ENCODE data around the gene PACC1. TPM values are rescaled to one million over a fixed set of nuclear protein-coding genes. Genes with fewer than 3 reads are reported as not detected.
"Not testable (repeated sequence)": the region's sequence is repeated elsewhere in the genome, so short reads cannot be mapped to it uniquely, and the experiment has no call there.

PACC1 gene
- total and polyA plus RNA-seq, 2 experiments from 2014 or later: 9.4 to 10.4 TPM

GRCh38 chr1:212328248-212328647, 86.4 kb downstream of the PACC1 start:
- Histone ChIP-seq H3K4me1 (ENCODE audit: insufficient read depth) (no peaks in the 10 kb centered on the region), H3K4me2 (no peak overlapping the region), H3K27ac (no peak overlapping the region), H2AFZ (no peak overlapping the region), H3K79me2 (peaks cover 69% of the 10 kb centered on the region), H4K20me1 (ENCODE audit: insufficient read depth, poor library complexity, severe bottlenecking) (no peaks in the 10 kb centered on the region), H3K9me3 (ENCODE audit: low read depth) (no peaks in the 10 kb centered on the region), H3K27me3 (no peaks in the 10 kb centered on the region), H3K4me3 (no peak overlapping the region), H3K36me3 (replicated peaks; ENCODE audit: insufficient read depth, low read depth) (peaks cover under 1% of the 10 kb centered on the region), H3K9me2 (replicated peaks; ENCODE audit: insufficient read depth) (no peaks in the 10 kb centered on the region)
- no peak for DNase-seq (ENCODE audit: low spot score)
- TF ChIP-seq EZH2phosphoT487 (IDR thresholded peaks at IDR 0.05; ENCODE audit: low read depth, severe bottlenecking, unreplicated experiment) (no peak), CTCF (IDR thresholded peaks at IDR 0.05; ENCODE audit: poor library complexity) (no peak), EZH2 (IDR thresholded peaks at IDR 0.05; ENCODE audit: borderline replicate concordance) (no peak)
- 91% methylated on average over 4 of the region's 4 CpGs for WGBS (ENCODE audit: low lambda C conversion rate, missing lambda C conversion rate)

- no peaks in the 10 kb centered on the region for H4K20me1 ChIP-seq (ENCODE audit: insufficient read depth, poor library complexity, severe bottlenecking)
- no peak for DNase-seq (ENCODE audit: low spot score)
- no peak overlapping the region for H3K27ac ChIP-seq
- TF ChIP-seq EZH2 (IDR thresholded peaks at IDR 0.05; ENCODE audit: borderline replicate concordance) (no peak), CTCF (IDR thresholded peaks at IDR 0.05; ENCODE audit: poor library complexity) (no peak), EZH2phosphoT487 (IDR thresholded peaks at IDR 0.05; ENCODE audit: low read depth, severe bottlenecking, unreplicated experiment) (no peak)
- no peak overlapping the region for H3K4me2 ChIP-seq
- peaks cover 79% of the 10 kb centered on the region for H3K79me2 ChIP-seq
- no peaks in the 10 kb centered on the region for H3K27me3 ChIP-seq
- no peak overlapping the region for H2AFZ ChIP-seq
- no peaks in the 10 kb centered on the region for H3K36me3 ChIP-seq (replicated peaks; ENCODE audit: insufficient read depth, low read depth)
- H3K4me3 ChIP-seq: no peak overlapping the region
- no peaks in the 10 kb centered on the region for H3K9me2 ChIP-seq (replicated peaks; ENCODE audit: insufficient read depth)
- no peaks in the 10 kb centered on the region for H3K4me1 ChIP-seq (ENCODE audit: insufficient read depth)
- H3K9me3 ChIP-seq (ENCODE audit: low read depth): no peaks in the 10 kb centered on the region
- WGBS (ENCODE audit: low lambda C conversion rate, missing lambda C conversion rate): 81% methylated on average over 3 of the region's 3 CpGs
Measured at GRCh38 chr1:212326541-212326940, 88.1 kb downstream of the PACC1 start.

GRCh38 chr1:212323066-212323465, 91.6 kb downstream of the PACC1 start:
- WGBS (ENCODE audit: low lambda C conversion rate, missing lambda C conversion rate): 71% methylated on average over 3 of the region's 3 CpGs
- H3K36me3 ChIP-seq (replicated peaks; ENCODE audit: insufficient read depth, low read depth): no peaks in the 10 kb centered on the region

GRCh38 chr1:212321031-212321430, 93.7 kb downstream of the PACC1 start:
- not testable (repeated sequence) for H3K36me3 ChIP-seq (replicated peaks; ENCODE audit: insufficient read depth, low read depth); H3K27me3 ChIP-seq; DNase-seq (ENCODE audit: low spot score); H3K9me3 ChIP-seq (ENCODE audit: low read depth); H3K4me1 ChIP-seq (ENCODE audit: insufficient read depth); H4K20me1 ChIP-seq (ENCODE audit: insufficient read depth, poor library complexity, severe bottlenecking); H3K4me3 ChIP-seq; H3K4me2 ChIP-seq; H3K9me2 ChIP-seq (replicated peaks; ENCODE audit: insufficient read depth); H2AFZ ChIP-seq; H3K27ac ChIP-seq
- H3K79me2 ChIP-seq: peaks cover 70% of the 10 kb centered on the region
- whole genome bisulfite sequencing (ENCODE audit: low lambda C conversion rate, missing lambda C conversion rate): no CpG with 5 or more reads among the region's 34 CpGs

More at GRCh38 chr1:212323066-212323465, 91.6 kb downstream of the PACC1 start:
- no peak overlapping the region for H3K27ac ChIP-seq
- TF ChIP-seq CTCF (IDR thresholded peaks at IDR 0.05; ENCODE audit: poor library complexity) (no peak), EZH2phosphoT487 (IDR thresholded peaks at IDR 0.05; ENCODE audit: low read depth, severe bottlenecking, unreplicated experiment) (no peak), EZH2 (IDR thresholded peaks at IDR 0.05; ENCODE audit: borderline replicate concordance) (no peak)
- no peak for DNase-seq (ENCODE audit: low spot score)
- H3K9me2 ChIP-seq (replicated peaks; ENCODE audit: insufficient read depth): no peaks in the 10 kb centered on the region
- no peaks in the 10 kb centered on the region for H3K9me3 ChIP-seq (ENCODE audit: low read depth)
- H3K79me2 ChIP-seq: peaks cover 64% of the 10 kb centered on the region
- no peak overlapping the region for H3K4me2 ChIP-seq
- no peak overlapping the region for H3K4me3 ChIP-seq
- no peaks in the 10 kb centered on the region for H3K4me1 ChIP-seq (ENCODE audit: insufficient read depth)
- H2AFZ ChIP-seq: no peak overlapping the region
- H4K20me1 ChIP-seq (ENCODE audit: insufficient read depth, poor library complexity, severe bottlenecking): peaks cover 3% of the 10 kb centered on the region
- no peaks in the 10 kb centered on the region for H3K27me3 ChIP-seq
